GM19351 (cell line): ENCODE results near the gene AP5B1.
A peak's percentile ranks its signal among the peaks of the same experiment; 100 is the strongest.

ENCODE experiments used
- ATAC-seq: cut with Tn5 transposase; IDR thresholded peaks from one replicate; pipeline ENCODE4 v1.9.1; 2021; ENCODE audit warnings: mild to moderate bottlenecking, moderate library complexity; ENCODE audit not compliant: unreplicated experiment

AP5B1 gene

DNA sequence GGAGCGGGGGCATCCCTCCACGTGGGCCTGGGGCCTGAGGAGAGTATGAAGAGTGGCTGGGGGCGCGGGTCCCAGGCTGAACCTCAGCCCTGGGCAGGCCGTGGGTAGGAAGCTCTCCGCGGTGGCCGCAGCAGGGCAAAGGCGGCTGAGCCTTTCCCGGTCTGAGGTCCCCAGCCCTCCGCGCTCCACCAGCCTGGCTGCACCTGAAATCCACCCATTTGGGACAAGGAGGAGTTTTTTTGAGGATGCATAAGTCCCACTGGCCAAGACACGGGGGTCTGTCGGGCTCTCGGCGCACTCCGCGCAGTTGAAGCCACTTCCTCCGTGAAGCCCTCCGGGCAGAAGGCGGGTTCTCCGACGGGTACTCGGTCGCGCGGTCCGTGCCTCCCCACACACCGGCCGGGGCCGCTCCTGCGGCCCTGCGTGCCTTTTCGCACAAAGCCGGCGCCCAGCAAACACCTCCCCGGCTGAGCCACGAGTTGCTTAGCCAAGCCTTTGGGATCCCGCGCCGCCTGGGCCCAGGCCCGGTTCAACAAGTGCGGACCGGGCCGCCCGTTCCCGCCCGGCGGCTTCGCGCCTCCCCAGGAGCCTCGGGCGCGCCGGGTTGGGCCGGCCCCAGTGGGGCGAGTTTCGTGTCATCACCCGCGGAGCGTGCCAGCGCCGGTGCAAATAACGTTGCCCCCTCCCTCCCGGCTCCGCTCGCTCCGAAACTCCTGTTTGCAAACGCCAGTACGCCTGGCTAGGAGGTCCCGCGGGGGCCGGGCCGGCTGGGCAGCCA is 5.4 kb upstream of the AP5B1 start:
- no peak for ATAC-seq

- no peak for ATAC-seq
Observed at GRCh38 chr11:65785319-65786007, 4.7 kb upstream of the AP5B1 start.

GRCh38 chr11:65782816-65783228 is 2.0 kb upstream of the AP5B1 start:
- no peak for ATAC-seq

GRCh38 chr11:65781962-65782815 is 1.4 kb upstream of the AP5B1 start:
- ATAC-seq = no peak

GRCh38 chr11:65781152-65781961 is 581 bp upstream of the AP5B1 start:
- ATAC-seq = peak; percentile 32

DNA sequence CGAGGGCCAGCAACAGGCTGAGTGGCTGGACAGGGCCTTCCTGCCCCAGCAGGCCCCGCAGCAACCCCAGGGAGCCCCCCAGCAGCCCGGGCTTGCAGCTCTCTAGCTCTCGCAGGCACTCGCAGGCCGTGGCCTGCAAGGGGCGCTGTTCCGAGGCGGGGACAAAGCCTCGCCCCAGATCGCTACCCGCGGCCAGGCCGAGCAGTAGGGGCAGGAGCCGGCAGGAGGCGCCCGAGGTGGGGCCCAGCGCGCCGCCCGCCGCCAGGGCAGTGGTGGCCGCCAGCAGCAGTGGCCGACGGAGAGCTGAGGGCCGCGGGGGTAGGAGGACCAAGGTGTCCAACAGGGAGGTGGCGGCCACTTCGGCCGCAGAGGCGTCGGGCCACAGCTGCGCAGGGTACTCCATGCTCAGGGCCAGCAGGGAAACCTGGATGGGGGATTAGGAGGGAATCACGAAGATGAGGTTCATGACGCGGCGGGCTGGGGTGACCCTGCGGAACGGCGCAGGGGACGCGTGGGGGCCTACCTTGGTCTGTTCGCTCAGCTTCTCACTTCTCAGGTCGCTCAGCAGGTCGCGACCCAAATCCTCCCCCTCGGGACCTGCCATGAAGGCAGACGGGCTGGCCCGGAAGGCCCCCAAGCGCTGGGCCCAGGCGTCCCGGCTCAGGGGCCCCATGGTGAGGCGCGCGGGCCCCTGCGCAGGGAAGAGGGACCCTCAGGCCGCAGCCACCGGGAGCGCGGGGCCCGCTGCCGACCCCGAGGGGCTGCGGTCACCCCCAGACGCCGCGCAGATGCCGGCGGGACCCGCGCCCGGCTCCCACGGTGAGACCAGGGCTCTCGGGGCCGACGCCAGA is 632 bp downstream of the AP5B1 start:
- peak; percentile 57 for ATAC-seq

GRCh38 chr11:65779669-65779918 is 1.2 kb downstream of the AP5B1 start:
- ATAC-seq = no peak

GRCh38 chr11:65778901-65779668 is 1.7 kb downstream of the AP5B1 start:
- no peak for ATAC-seq

DNA sequence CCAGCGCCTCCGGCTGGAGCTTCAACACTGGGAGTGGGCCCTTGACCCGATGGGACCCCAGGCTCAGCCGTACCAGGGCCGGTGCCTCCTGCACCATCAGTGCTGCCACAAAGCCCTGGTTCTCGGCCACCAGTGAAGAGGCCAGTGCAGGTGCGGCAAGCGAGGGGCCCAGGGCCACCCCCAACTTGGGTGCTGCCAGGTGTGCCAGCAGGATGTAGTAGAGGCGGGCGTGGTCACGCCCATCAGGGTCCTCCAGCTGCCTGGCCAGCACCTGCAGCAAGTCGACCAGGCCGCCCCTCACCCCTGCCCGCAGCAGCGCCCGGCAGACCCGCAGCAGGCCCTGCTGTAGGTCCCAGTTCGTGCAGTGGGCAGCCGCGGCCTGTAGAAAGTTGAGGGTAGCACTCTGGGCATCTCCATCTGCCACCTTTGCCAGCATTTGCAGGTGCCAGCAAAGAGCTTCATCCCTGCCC is 2.3 kb downstream of the AP5B1 start:
- no peak for ATAC-seq

DNA sequence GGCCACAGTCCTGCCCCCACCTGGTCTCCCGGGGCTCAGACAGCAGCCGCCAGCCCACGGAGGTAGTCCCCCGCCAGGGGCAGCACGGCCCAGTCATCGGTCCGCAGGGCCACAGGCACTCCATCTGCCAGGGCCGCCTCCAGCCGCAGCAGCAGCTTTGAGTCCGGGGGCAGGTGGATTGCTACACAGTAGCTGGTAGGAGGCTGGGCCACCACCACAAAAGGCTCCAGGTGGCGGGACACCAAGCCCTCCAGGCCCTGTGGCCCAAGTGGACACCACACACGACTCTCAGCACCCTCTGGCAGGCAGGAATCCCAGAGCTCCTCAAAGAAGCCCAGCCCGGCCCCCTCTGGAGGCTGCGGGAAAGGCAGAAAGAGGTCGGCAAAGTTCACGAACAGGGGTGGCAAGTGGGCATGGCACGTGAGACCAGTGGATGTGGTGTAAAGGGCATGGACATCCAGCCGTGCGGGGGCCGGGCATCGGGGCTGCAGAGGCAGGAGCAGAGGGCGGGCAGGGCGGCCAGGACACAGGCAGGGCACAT is 2.9 kb downstream of the AP5B1 start:
- ATAC-seq = no peak

DNA sequence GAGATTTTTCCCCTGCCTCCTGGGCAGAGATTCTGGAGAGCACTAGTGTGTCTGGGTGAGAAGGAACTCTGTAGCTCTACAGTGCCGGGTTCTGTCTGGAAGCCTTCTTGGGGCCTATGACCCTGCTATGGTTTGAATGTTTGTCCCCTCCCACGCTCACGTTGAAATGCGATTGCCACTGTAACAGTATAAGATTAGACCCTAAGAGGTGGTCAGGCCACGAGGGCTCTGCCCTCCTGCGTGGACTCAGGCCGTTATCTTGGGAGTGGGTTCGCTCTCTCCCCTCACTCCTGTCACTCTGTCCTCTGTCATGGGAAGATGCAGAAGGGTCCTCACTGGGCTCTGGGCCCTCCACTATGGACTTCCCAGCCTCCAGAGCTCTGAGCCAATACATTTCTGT is 3.5 kb downstream of the AP5B1 start:
- no peak for ATAC-seq

- ATAC-seq = no peak
Observed at GRCh38 chr11:65776710-65777141, 4.0 kb downstream of the AP5B1 start.

DNA sequence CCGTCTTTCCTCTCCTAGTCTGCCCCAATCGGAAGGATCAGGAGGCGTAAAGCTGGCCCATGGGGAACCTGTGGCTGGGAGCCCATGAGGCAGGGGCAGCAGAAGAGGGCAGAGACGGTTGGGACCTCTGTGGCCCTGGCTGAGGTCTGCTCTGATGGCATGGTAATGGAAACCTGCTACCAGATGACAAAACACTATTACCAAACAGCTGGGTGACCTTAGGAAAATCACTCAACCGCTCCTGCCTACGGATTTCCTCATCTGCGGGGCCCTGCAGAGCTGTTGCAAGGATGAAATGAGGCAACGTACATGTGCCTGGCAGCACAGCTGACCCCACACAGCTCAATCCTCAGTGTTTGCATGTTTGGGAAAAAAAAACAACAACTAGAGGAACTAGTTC is 4.6 kb downstream of the AP5B1 start:
- ATAC-seq = no peak

DNA sequence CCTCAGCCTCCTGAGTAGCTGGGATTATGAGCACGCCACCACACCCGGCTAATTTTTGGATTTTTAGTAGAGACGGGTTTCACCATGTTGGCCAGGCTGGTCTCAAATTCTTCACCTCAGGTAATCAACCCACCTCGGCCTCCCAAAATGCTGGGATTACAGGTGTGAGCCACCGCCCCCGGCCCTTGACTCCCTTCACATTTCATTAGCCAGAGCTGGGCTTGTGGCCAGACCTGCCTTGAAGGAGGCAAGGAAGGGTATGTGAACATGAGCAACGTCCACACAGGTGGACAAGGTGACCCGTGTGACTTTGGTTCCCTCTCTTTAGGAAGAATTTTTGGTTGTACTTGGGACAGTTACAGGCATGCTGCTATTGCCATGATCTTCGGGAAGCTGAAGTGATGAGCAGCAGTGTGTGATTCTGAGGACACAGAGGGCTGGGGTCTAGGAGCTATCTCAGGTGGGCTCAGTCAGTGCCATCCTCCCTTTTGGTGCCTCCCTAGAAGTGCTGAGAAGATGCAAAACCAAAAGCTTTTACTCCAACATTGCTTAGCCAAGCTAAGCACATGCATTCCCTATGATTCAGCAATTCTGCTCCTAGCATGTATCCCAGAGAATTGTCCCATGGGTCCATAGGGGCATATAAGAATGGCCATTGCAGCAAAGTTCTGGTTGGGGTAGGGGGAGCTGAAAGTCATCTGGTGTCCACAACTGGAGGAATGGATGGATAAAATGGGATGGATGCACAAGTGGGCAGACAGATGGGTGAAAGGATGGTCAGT is 6.1 kb downstream of the AP5B1 start:
- ATAC-seq = no peak

DNA sequence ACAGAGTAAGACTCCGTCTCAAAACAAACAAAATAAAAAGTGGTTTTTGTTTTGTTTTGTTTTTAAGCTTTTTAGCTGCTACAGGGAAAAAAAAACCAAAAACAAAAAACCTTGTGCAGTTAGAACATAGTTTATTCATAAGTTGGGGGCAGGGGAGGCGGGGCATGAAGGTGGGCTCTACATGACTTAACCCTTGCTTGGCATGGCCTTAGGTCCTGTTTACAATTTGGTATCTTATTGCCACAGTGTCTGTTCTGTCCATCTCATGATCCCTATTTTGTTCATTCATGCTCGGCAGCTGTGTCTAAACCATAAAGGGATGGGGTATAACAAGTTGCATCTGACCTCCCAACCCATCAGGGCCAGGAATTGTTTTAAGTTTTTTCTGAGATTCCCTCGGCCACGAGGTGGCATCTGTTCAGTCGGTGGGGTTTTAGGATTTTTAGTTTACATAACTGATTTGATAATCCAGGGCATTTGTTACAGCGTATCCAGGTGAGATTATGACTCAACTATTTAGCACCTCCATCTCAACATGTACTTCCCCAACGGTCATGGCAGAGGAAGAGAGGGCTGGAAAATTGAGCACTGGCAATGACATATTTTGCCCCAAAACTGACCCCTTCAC is 6.9 kb downstream of the AP5B1 start:
- ATAC-seq = no peak

GRCh38 chr11:65771589-65772112 is 9.1 kb downstream of the AP5B1 start:
- no peak for ATAC-seq

- no peak for ATAC-seq
Observed at GRCh38 chr11:65770951-65771567, 9.7 kb downstream of the AP5B1 start.
